K562 (cell line): ENCODE data around the gene HCRTR2. TPM values are rescaled to one million over a fixed set of nuclear protein-coding genes. Genes with fewer than 3 reads are reported as not detected.

Experiments used
- ATAC-seq: fragments of 200-7000 bp; cut with Tn5 transposase; 3 replicates; pipeline ENCODE4 v1.9.1; 2020; ENCODE audit warnings: moderate library complexity
- BruUV-seq: library from RNA; stranded (reverse); fragments of 400-500 nt; replicated peaks from 2 replicates; lab custom pipeline; 2021; lab: Mats Ljungman, UMichigan
- CTCF ChIA-PET: fragments of 300-600 bp; formaldehyde crosslinking; extraction: SDS; loops from one replicate; lab custom pipeline; 2021; ENCODE audit warnings: low intra/inter-chr PET ratio; lab: Yijun Ruan, JAX
- POLR2A ChIA-PET: fragments of 300-600, 350-650 bp; sonication (Branson Sonifier 250); formaldehyde crosslinking; extraction: SDS; loops from one replicate; lab custom pipeline; 2021; ENCODE audit warnings: antibody characterized with exemption, inconsistent platforms; lab: Yijun Ruan, JAX
- DNase-seq, 4 experiments: peaks; one replicate each; pipeline versions ENCODE4 v3.0.0 to v3.0.0-alpha.2; 2011 to 2018; ENCODE audit warnings: low spot score in 3 of 4, mixed read lengths in 3 of 4; ENCODE audit errors: extremely low read depth in 1 of 4
- FAIRE-seq: peaks from 2 replicates; lab custom pipeline; 2011; peaks lifted over from hg19 to GRCh38; lab: Jason Lieb, UNC
- H2AFZ ChIP-seq: 2 replicates; pipeline ENCODE4 v1.6.0; 2011; ENCODE audit warnings: low read depth, low read length, control low read depth, inconsistent platforms
- H3K27ac ChIP-seq: fragments of 200-600 bp; 3 replicates; pipeline ENCODE4 v1.8.0; 2011; ENCODE audit warnings: low read depth, mild to moderate bottlenecking, control low read depth, inconsistent platforms, low read length, moderate library complexity, mixed read lengths; ENCODE audit errors: extremely low read depth
- H3K27me3 ChIP-seq, 2 experiments: fragments of 300-600 bp in 1 of 2; 2 replicates in 1 of 2; 3 replicates in 1 of 2; pipeline versions ENCODE4 v1.6.0 to v1.8.0; 2011; ENCODE audit warnings: inconsistent platforms in 2 of 2, low read length in 2 of 2, mild to moderate bottlenecking in 1 of 2, mixed read lengths in 1 of 2, moderate library complexity in 1 of 2; ENCODE audit not compliant: control insufficient read depth in 2 of 2, insufficient read depth in 2 of 2
- H3K36me3 ChIP-seq: fragments of 300-600 bp; 3 replicates; pipeline ENCODE4 v1.8.0; 2011; ENCODE audit warnings: mild to moderate bottlenecking, low read length, inconsistent platforms; ENCODE audit not compliant: control insufficient read depth, insufficient read depth
- H3K4me1 ChIP-seq, 2 experiments: fragments of 200-600 bp in 1 of 2; replicated peaks in 1 of 2; 2 replicates in 1 of 2; 3 replicates in 1 of 2; pipeline versions ENCODE4 v1.5.1 to v1.8.0; 2011; ENCODE audit warnings: inconsistent platforms in 2 of 2, low read length in 2 of 2, mild to moderate bottlenecking in 1 of 2, mixed read lengths in 1 of 2, moderate library complexity in 1 of 2; ENCODE audit not compliant: control insufficient read depth in 2 of 2, insufficient read depth in 2 of 2
- H3K4me2 ChIP-seq: 2 replicates; pipeline ENCODE4 v1.6.1; 2011; ENCODE audit warnings: low read length, control low read depth, inconsistent platforms, mixed read lengths; ENCODE audit not compliant: insufficient read depth
- H3K4me3 ChIP-seq: fragments of 200-600 bp; sonication (generic), shearing (Covaris generic); 2 replicates; pipeline ENCODE4 v1.5.1; 2016; ENCODE audit warnings: control low read depth, inconsistent platforms
- H3K79me2 ChIP-seq: fragments of 200-600 bp; 3 replicates; pipeline ENCODE4 v1.8.0; 2011; ENCODE audit warnings: low read length, inconsistent platforms; ENCODE audit not compliant: control insufficient read depth, insufficient read depth
- H3K9ac ChIP-seq, 2 experiments: 2 replicates each; pipeline versions ENCODE4 v1.6.0 to v1.6.1; 2011; ENCODE audit warnings: low read depth in 2 of 2, low read length in 2 of 2, control low read depth in 1 of 2, inconsistent platforms in 1 of 2, mild to moderate bottlenecking in 1 of 2, mixed read lengths in 1 of 2; ENCODE audit not compliant: insufficient read depth in 1 of 2
- H3K9me1 ChIP-seq: one replicate; pipeline ENCODE4 v1.6.0; 2011; ENCODE audit warnings: inconsistent platforms, mild to moderate bottlenecking, low read length, moderate library complexity; ENCODE audit not compliant: control insufficient read depth, insufficient read depth
- H3K9me3 ChIP-seq: replicated peaks from 2 replicates; pipeline ENCODE4 v1.5.1; 2011; ENCODE audit warnings: low read depth, low read length, inconsistent platforms; ENCODE audit not compliant: control insufficient read depth, insufficient read depth
- H4K20me1 ChIP-seq: replicated peaks from 2 replicates; pipeline ENCODE4 v1.6.1; 2011; ENCODE audit warnings: low read length, inconsistent platforms, mixed read lengths; ENCODE audit not compliant: control insufficient read depth, insufficient read depth
- FOXK2 ChIP-seq, 2 experiments: fragments of 450-650 bp; IDR thresholded peaks in 1 of 2; conservative IDR thresholded peaks in 1 of 2; 2 replicates each; pipeline ENCODE4 v1.6.1; 2016; ENCODE audit warnings: low read depth in 2 of 2, mild to moderate bottlenecking in 1 of 2
- HCFC1 ChIP-seq: IDR thresholded peaks from 2 replicates; pipeline ENCODE4 v1.6.1; 2012; ENCODE audit warnings: low read depth, low read length, improper control_type of control experiment
- HNRNPL ChIP-seq: fragments of 200-400 bp; formaldehyde crosslinking; IDR thresholded peaks from 2 replicates; pipeline ENCODE4 v1.6.1; 2017; ENCODE audit warnings: low read depth, mild to moderate bottlenecking, low read length
- MAFF ChIP-seq: IDR thresholded peaks from 2 replicates; pipeline ENCODE4 v1.6.1; 2012; ENCODE audit warnings: low read length, improper control_type of control experiment
- NCOA1 ChIP-seq: fragments of 450-650 bp; IDR thresholded peaks from 2 replicates; pipeline ENCODE4 v1.6.1; 2016; ENCODE audit warnings: low read depth
- SREBF1 ChIP-seq: fragments of 150-350 bp; IDR thresholded peaks from 2 replicates; pipeline ENCODE4 v1.6.1; 2014; ENCODE audit warnings: antibody characterized with exemption, low read depth, low read length, borderline replicate concordance
- SRSF9 ChIP-seq: fragments of 200-400 bp; formaldehyde crosslinking; IDR thresholded peaks from 2 replicates; pipeline ENCODE4 v1.6.1; 2017; ENCODE audit warnings: low read depth, low read length, borderline replicate concordance
- TARDBP ChIP-seq: fragments of 450-650 bp; IDR thresholded peaks from 2 replicates; pipeline ENCODE4 v1.6.1; 2016
- ZBTB1 ChIP-seq: sonication (generic); formaldehyde crosslinking; IDR thresholded peaks from 2 replicates; pipeline ENCODE4 v1.8.1; 2023; ENCODE audit warnings: missing genetic modification reagents, low read depth, mild to moderate bottlenecking, borderline replicate concordance
- ZFP36 ChIP-seq: fragments of 150-350 bp; IDR thresholded peaks from 2 replicates; pipeline ENCODE4 v1.6.1; 2018; ENCODE audit warnings: low read length, low read depth; ENCODE audit not compliant: partially characterized antibody
- ZNF140 ChIP-seq: fragments of 250-450 bp; sonication (Bioruptor Pico); IDR thresholded peaks from 2 replicates; pipeline ENCODE4 v1.8.0; 2021; ENCODE audit warnings: moderate library complexity, mild to moderate bottlenecking, inconsistent platforms
- ZNF586 ChIP-seq: fragments of 450-650 bp; formaldehyde crosslinking; conservative IDR thresholded peaks from 2 replicates; pipeline ENCODE4 v1.4.0; 2020; ENCODE audit warnings: mild to moderate bottlenecking, moderate library complexity
- WGBS: fragments of 100-300 bp; shearing (Covaris generic); methylation state at CpG from one replicate; pipeline ENCODE4 v1.1.6; 2016; ENCODE audit warnings: low coverage, mixed read lengths; ENCODE audit not compliant: insufficient coverage; ENCODE audit errors: missing lambda C conversion rate; 5-methylcytosine and 5-hydroxymethylcytosine counted together
- in situ Hi-C: fragments of 300-500 bp; cut with MboI; formaldehyde crosslinking; loops from 4 replicates; pipeline ENCODE4 v1.15.0; 2018; ENCODE audit warnings: inconsistent platforms, mixed read lengths
- intact Hi-C: fragments of 100-400 bp; cut with micrococcal nuclease; formaldehyde crosslinking; loops from 2 replicates; pipeline ENCODE4 v1.14.2; 2022
- polyA plus RNA-seq, 8 experiments: library from polyadenylated mRNA; depleted of rRNA in 4 of 8; stranded (reverse) in 5 of 8; unstranded in 3 of 8; fragments of >200 nt; fragmentation: Nextera tagmentation in 2 of 8; fragmentation: Illumina TruSeq in 1 of 8; extraction: Ambion mirVana in 2 of 8; extraction: Trizol in 1 of 8; gene quantifications; 2 replicates each; pipeline versions ENCODE4 v1.2.1 to v1.2.3, GENCODE V29; 2011 to 2014; ENCODE audit warnings: inconsistent platforms in 1 of 8, missing spikeins in 1 of 8
- total RNA-seq, 7 experiments: library from RNA; depleted of rRNA in 6 of 7; stranded (reverse); fragments of >200 nt in 6 of 7; fragmentation: Illumina TruSeq in 2 of 7; extraction: Trizol in 2 of 7; gene quantifications; 2 replicates each; pipeline versions ENCODE4 v1.2.1 to v1.2.3, GENCODE V29; 2011 to 2021; ENCODE audit warnings: low replicate concordance in 1 of 7

HCRTR2 gene
- total and polyA plus RNA-seq, 9 of the 15 experiments (the other 6 are each of a cell fraction or from before 2014, with no cell fraction given) = not detected

DNA sequence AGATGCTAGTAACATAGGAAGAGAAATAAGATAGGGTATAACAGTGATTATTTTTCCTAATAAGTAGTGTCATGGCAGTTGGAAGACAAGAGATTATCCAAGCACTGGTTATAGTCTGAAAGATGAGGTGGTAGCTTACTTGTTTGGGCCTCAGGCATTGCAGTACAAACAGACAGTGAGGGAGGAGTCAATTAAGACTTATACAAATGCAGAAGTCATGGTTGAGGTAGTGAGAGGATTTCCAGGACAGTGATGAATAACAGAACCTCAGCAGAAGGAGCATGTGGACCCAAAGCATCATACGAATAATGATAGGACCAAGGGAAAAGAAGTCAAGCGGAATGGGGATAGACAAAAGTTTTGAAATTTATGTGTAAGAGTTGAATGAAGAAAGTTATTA, 53.5 kb downstream of the HCRTR2 start (continued):
- no peak for TF ChIP-seq SREBF1
- TF ChIP-seq FOXK2 (conservative IDR thresholded peaks at IDR 0.05 in 1 of 2, IDR thresholded peaks at IDR 0.05 in 1 of 2; ENCODE audit: low read depth in 2 of 2) = no peak
- no peak for TF ChIP-seq NCOA1
- TF ChIP-seq HCFC1 = no peak

DNA sequence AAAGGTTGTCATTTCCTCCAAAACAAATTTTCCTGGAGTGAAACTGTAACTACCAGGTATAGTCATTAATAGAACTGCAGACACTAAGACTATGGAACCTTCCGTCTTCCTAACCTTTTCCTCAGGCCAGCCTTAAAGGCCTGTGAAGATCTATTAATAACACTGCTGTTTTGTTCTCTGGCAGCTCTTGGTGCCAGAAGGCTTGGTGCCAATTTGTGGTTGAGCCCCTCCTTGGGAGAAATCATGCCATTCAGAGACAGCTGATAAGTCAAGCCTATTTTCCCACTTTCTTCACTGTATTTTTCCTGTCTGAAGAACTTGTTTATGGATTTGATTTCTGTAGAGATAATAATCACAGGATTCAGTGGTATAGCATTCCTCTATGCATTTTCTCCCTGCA, 64.8 kb downstream of the HCRTR2 start:
- H3K4me3 ChIP-seq = no peak overlapping the region
- in situ Hi-C loops (no loop called here), intact Hi-C loops (no loop called here)
- ChIA-PET CTCF (no interaction called here), POLR2A (no interaction called here)
- H3K9ac ChIP-seq = no peak overlapping the region
- BruUV-seq = no TSS peak
- no peaks in the 10 kb centered on the region for H4K20me1 ChIP-seq
- no peaks in the 10 kb centered on the region for H3K36me3 ChIP-seq
- ATAC-seq (no peak), DNase-seq (no peak), FAIRE-seq (no peak)
- no peaks in the 10 kb centered on the region for H3K9me3 ChIP-seq
- H3K27ac ChIP-seq = no peak overlapping the region
- no peaks in the 10 kb centered on the region for H3K79me2 ChIP-seq
- H3K9me1 ChIP-seq = no peaks in the 10 kb centered on the region
- no peaks in the 10 kb centered on the region for H3K27me3 ChIP-seq
- no peak overlapping the region for H2AFZ ChIP-seq
- H3K4me2 ChIP-seq = no peak overlapping the region
- WGBS = 0% methylated on average over 1 of the region's 1 CpG
- TF ChIP-seq MAFF = no peak
- no peak for TF ChIP-seq ZBTB1 (CRISPR knock-in tag)
- TF ChIP-seq ZNF586 (CRISPR knock-in tag) = no peak
- no peak for TF ChIP-seq HNRNPL
- no peak for TF ChIP-seq ZNF140 (CRISPR knock-in tag)
- no peak for TF ChIP-seq SRSF9
- TF ChIP-seq TARDBP = no peak
- no peak for TF ChIP-seq ZFP36
- no peaks in the 10 kb centered on the region for H3K4me1 ChIP-seq
